GM19035 (cell line): ENCODE measurements around the gene PLVAP.
"Not testable (repeated sequence)": the region's sequence is repeated elsewhere in the genome, so short reads cannot be mapped to it uniquely, and the experiment has no call there.

Experiments used
- ATAC-seq: cut with Tn5 transposase; IDR thresholded peaks from one replicate; pipeline ENCODE4 v1.9.1; 2021; ENCODE audit not compliant: unreplicated experiment

Gene PLVAP

DNA sequence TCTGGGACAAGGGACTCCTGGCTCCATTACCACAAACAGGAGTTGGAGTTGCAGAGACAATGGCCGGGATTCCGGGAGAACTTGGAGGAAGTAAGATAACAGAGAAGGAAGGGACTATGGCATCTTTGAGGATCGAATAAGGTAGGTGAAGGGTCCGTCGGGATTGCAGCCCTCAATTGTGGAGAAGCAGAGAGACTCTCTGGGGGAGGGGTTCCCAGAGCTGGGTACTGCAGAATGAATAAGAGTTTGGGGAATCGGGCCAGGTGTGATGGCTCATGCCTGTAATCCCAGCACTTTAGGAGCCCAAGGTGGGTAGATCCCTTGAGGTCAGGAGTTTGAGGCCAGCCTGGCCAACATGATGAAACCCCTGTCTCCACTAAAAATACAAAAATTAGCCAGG, 24.5 kb upstream of the PLVAP start:
- no peak for ATAC-seq

DNA sequence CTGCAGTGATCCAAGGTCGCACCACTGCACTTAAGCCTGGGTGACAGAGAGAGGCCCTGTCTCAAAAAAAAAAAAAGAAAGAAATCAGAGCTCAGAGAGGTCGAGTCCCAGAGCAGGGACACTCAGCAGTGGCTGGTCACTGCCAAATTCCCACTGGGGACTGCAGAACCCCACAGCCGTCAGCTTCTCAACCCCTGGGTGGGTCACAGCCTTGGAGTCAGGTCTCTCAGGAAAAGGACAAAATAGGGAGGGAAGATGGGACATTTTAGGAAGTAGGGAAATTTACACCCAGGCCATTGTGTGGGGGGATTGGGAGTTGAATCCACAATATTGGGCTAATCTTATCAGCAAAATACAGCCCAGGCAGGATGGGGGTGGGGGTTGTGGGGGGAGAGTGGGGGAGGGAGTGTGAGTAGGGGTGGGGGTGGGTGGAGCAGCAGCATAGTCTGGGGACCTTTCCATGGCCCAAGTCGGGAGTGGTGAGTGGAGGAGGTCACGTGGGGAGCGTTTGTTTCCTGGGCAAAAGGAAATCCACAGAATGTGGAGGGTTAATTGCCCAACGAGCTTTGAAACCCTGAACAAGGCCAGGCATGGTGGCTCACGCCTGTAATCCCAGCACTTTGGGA, 21.9 kb upstream of the PLVAP start:
- ATAC-seq, result no peak

DNA sequence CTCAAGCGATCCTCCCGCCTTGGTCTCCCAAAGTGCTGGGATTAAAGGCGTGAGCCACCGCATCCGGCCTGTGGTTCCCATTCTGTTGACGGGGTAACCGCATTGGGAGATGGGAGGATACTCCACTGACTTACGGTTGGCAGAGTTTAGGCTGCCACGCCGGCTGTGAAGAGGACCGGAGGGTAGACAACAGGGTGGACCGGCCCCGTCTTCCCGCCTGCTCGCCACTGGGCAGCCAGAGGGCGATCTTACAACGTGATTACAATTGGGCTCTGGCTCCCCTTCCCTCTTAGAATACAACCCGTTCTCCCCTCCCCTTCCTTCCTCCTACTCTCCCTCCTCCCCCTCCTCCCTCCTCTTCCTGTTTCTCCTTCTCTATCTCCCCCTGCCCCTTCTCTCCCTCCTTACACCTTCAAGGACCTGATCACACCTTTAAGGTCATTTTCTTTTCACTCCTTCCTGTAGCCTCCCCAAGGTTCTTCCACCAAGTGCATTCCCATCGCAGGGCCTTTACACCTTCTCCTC, 17.8 kb upstream of the PLVAP start:
- ATAC-seq, result no peak

DNA sequence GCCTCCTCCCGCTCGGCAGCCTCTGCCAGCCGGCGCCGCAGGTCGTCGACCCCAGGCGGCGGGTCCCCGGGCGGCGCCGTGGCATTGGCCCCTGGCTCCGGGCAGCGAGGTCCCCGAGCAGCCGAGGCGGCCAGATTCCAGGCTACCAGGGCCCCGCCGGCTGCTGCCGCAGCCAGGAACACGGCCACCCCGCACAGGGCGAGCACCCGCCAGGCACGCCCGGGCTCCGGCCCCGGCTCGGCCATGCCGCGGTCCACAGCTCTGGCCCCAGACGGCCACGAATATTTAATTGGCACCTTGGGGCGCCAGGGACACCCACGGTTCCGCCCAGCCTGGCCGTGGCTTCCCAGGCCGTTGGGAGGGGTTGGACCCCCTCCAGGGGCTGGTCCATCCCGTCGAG, 16.8 kb upstream of the PLVAP start, which contains the start of gene CCDC194:
CCDC194 (minus strand) TSS at position 283 of the 400 bp plus-strand sequence; CDS start at position 245, 38 bp downstream.
- ATAC-seq, result no peak

DNA sequence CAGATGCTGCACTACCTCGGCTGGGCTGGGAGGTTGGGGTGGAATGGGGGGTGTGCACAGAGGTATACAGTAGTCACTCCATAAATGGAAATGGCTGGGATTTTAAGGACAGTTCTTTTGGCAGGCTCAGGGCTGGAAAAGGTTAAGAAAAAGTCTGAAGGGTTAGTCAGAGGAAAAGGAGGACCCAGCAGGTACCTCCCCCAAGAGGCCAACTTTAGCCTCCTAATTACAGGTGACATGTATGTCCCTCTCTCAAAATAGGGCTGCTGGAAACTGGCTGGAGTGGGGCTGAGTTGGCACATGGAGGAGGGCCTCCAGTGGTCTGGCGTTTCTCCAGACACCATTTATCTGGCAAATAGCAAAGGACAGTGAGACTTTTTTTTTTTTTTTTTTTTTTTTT, 15.9 kb upstream of the PLVAP start:
- no peak for ATAC-seq

DNA sequence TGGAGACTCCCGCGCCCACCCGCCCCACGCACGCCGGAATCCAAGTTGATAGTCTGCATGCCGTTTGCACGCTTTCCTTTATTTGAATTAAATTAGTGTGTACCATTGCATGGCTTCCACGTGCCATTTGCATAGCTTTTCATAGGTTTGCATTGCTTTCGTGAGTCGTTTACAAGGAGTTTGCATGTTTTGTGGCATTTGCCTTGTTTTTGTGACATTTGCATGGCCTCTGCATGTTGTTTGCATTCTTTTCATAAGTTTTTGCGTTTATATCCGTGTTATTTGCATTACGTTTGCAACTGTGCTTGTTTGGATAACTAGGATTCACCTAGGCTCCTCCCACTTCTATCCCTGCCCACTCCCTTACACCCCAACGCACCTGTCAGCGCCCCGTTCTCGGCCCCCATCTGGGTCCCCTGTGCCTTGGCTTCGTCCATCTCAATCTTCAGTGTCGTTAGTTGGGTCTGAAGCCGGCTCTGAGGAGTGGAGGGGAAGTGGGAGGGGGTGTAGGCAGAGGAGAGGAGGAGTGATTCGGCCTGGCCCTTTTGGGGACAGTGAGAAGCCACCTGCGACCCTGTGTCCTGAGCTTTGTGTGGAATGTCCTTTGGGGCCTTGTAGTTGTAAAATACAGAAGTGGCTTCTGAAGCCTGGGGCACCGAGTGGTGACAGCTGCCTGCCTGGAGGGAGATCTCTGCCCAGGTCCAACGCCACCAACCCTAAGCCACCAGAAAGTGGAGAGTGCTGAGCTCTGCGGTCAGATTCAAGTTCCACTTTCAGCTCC, 14.4 kb upstream of the PLVAP start:
- no peak for ATAC-seq

DNA sequence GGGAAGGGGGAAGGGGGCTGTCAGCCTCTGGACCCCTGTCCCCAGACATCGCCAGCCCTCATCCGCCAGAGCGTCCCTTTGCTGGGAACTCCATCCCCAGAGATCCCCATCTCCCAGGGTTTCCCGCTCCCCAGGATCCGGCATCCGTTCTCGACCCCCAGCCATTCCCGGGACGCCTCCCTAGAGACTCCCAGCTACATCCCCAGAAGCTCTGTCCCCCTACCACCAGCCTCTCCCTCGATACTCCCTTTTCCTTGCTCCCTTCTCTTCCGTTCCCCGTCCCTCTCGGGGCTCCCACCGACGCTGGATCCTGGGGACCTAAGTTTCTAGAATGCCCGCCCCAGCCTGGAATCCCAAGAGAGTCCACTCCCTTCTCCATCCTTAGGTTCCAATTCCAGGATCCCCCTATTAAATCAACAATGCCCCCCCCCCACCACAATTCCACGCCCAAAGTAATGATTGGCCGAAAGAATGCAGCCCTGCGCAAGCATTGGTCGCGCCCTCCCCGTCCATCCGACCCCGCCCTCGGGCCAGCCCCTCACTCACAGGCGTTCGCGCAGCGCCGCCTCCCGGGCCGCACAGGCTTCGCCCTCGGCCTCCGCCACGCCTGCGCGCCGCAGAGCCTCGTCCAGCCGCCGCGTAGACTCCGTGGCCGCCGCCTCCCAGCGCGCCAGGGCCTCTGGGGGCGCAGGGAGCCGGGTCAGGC, 13.7 kb upstream of the PLVAP start:
- ATAC-seq, result peak; percentile 97

DNA sequence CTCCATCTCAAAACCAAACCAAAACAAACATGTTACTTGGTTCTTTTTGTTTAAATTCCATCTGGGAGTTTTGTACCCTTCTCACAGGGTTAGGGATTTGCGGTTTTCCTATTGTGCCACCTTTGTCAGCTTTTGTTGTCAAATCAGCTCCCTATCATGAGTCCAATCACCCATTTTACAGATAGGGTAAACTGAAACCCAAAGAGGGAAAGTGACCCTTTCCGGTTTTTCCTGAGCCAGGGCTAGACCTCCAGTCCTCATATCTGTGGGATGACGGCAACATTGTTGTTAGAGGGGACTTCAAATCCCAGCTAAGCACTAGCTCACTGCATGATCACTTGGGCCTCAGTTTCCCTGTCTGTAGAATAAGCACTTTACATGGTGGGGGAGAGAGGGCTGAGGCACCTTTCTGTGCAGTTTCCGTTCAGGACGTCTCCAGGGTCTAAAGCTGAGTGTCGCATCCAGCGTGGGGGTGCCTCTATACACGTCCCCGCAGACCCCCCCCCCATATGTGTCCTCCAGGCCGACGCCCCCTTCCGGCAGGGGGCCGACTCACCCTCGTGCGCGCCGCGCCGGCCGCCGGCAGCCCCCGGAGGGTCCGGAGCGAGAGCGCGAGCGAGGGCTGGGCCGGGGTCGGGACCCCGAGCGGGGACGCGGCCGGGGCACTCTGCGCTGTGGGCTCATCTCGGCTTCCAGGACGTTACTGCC, 13.0 kb upstream of the PLVAP start:
- no peak for ATAC-seq

DNA sequence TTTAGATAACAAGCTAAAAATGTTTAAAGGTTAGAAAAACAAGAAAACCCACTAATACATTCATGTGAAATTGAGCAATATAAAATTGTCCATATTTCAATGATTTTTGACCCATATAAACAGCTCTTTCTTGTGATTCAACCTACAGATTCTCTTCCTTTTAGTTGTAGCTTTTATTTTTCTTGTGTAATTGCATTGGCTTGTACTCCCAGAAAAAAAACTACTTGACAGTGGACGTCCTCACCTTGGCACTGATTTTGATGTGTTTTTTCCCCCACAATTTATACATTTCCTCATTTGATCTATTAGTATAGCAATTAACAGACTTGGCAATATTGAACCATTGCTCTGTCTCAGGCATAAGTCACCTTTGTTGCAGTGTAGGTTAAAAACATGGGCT, 12.1 kb upstream of the PLVAP start:
- ATAC-seq, result no peak

DNA sequence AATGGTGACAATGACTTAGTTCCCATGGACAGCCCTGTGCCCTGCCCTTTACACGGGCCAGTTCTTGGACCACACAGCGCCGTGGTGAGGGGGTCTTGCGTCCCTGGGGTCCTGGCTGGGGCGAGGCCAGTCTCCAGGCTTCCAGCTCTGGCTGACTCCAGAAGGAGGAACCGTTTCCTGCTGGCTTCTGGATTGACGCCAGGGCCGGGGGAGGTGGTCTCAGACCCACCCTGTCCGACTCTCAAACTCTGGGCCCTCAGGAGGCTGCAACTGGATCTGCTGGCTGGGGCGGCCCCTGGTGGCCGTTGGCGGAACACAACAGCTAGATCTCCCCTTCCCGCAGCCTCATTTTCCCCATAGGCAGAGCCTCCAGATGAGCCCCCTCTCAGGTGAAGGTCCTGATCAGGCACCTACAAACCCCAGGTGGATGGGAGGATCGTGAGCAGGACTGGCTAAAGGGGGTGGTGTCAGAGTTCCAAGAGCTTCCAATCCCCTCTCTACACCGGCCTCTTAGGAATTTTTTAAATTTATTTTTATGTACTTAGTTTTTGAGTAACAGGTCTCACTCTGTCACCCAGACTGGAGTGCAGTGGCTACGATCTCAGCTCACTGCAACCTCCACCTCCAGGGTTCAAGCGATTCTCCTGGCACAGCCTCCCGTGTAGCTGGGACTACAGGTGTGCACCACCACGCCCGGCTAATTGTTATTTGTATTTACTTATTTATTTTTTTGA, 8.9 kb upstream of the PLVAP start:
- ATAC-seq, result no peak

DNA sequence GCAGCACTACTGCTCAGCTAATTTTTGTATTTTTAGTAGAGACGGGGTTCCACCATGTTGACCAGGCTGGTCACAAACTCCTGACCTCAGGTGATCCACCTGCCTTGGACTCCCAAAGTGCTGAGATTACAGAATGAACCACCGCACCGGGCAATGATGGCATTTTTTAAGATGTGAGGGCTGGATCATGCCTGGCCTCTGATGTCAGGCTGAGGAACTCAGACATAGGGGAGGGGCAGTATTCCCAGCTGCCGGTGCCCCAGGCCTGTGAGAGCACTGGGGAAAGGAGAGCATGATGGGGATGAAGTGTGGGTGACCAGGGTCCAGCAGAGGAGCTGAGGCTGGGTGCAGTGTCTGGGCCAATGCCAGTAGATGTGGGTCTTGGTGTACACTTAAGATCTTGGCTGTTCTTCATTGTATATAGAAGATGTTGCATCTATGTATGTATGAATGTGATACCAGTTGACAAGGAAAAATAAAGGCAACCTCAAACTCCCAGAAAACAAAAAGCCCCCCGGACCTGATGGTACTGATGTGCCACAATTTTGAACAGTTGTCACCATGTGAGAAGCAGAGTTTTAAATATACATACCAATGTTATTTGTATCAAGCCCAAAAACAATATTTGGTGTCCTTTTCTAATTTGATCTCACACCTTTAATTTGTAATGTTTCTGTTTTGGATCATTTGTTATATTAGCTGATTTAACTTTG, 3.4 kb upstream of the PLVAP start:
- no peak for ATAC-seq

DNA sequence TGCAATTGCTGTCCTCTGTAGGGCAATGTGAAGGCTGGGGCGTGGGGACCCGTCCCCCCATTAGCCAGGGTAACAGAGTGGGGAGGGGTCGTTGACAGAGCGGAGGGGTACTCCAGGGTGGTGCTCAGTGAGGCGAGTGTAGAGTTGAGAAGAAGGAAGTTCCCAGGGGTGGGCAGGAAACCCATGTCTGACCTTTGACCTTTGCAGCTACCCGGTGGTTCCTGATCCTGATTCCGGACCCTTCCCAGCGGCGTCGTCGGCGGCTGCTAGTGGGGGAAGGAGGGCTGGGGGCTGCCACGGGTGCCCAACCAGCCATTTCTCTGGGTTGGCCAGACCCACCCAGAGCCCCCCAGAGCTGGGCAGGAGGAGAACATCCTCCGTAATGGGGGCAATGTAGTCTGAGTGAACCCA, 2.1 kb upstream of the PLVAP start:
- ATAC-seq, result no peak

DNA sequence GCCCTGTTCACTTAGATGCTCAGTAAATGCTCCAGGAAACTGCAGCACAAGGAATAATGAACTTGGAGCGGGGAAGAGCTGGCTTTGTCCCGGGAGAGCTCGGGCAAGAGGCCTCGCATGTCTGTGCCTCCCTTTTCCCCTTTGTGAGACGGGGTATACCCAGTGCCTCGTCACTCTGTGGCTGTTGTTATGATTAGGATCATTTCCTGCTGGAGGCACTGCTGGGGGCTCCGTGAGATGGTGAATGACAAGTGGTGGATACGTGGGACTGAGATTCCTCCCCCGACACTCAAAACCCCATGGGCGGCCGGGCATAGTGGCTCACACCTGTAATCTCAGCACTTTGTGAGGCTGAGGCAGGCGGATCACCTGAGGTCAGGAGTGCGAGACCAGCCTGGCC, 1.1 kb upstream of the PLVAP start:
- ATAC-seq, result no peak

DNA sequence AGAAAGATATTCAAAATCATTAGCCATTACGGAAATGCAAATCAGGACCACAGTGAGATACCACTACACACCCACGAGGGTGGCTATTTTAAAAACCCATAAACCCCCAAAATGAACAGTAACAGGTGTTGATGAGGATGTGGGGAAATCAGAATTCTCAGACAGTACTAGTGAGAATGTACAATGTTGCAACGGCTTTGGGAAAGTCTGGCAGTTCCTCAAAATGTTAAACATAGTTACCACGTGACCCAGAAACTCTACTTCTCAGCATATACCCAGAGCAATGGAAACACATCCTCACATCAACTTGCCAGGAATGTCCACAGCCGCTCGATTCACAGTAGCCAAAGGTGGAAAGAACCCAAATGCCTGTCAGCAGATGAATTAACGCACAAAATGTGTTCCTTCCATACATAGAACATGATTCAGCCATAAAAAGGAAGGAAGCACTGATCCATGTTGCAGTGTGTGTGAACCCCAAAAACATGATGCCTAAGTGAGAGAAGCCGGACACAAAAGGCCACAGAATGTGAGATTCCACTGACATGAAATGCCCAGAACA, 7.0 kb downstream of the PLVAP start:
- ATAC-seq, result peak; percentile 86

DNA sequence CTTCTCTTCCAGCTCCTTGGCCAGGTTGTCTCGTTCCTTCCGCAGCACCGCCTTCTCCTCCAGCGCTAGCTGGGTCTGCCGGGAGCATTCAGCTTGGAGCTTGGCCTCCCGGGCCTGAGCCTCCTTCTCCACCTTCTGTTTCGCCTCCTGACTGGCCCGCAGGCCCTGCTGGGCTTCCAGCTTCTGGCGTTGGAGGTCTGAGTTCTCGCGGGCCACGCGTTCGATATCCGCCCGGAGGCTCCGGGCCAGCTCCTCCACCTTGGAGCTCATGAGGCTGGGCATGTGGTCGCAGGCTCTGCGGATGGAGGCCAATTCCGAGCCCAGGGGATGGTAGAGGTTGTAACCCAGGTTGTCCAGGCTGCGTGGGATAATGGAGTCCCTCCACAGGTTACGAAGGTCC, 11.8 kb downstream of the PLVAP start:
- no peak for ATAC-seq

DNA sequence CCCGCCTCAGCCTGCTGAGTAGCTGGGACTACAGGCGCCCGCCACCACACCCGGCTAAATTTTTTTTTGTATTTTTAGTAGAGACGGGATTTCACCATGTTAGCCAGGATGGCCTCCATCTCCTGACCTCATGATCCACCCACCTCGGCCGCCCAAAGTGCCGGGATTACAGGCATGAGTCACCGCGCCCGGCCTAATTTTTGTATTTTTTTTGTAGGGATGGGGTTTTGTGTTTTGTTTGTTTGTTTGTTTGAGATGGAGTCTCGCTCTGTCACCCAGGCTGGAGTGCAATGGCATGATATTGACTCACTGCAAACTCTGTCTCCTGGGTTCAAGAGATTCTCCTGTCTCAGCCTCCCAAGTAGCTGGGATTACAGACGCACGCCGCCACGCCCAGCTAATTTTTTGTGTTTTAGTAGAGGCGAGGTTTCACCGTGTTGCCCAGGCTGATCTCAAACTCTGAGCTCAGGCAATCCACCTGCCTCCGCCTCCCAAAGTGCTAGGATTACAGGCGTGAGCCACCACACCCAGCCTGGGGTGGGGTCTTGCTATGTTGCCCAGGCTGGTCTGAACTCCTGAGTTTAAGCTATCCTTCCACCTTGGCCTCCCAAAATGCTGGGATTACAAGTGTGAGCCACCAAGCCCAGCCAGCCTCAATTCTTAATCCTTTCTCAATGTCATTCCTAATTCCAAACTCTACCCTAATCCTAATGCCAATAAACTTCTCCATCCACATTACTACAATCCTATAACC, 13.1 kb downstream of the PLVAP start:
- ATAC-seq, result not testable (repeated sequence)

DNA sequence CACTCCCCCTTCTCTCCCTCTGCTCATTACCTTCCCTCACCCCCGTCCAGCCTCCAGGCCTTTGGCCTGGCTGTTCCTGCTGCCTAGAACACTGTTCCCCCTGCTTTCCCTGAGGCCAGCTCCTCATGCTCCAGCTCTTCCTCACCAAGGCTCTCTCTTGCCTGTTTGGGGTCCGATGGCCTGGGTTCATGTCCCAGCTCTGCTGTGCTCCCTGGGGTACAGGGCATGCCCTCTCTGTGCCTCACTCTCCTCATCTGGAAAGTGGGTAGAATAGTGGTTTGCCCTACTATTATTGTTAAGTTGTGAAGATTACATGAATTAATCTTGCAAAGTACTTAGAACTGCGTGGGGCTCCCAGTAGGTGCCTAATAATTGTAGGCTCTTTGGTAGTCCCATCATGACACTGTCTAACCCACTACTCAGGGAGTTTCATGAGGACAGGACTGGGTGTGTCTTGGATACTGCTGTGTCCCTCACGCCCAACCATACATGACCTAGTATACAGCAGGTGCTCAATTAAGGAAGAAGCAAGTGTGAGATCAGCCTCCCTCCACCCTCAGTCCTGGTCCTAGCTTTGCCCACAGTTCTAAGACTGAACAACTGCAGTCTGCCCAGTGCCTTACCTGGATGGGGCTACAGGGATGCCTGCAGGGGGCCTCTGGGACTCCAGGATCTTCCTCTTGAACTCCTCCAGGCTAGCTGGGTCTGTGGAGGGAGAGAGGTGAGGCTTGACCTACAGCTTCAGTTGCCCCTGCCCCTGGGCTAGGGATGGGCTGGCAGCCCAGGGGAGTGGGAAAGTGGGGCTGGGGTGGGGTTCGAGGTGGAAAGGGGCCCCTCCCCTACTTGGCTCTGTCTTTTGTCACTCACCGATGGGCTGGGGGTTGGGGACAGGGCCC, 17.0 kb downstream of the PLVAP start:
- ATAC-seq, result no peak

DNA sequence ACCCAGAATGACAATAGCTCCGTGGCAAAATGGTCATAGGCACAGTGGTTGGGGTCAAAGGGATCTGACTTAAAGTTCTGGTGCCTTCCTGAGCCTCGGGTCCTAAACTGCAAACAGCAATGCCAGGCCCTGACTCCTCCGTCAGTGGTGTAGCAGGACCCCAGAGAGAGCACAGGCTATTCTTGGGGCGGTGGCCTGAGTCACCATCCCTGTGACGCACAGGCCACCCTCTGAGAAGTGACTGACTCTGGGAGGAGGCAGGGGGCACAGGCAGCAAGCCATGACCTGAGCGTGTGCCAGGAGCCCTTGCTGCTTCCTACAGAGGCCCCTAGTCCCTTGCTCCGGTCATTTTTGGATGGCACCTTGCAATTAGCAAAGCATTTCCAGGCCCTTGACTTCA, 18.7 kb downstream of the PLVAP start:
- ATAC-seq, result no peak
